B cell (primary cell): ENCODE results near the gene RAPH1. TPM values are rescaled to one million over a fixed set of nuclear protein-coding genes. Genes with fewer than 3 reads are reported as not detected.

Experiments
- ATAC-seq: fragments of 200-7000 bp; cut with Tn5 transposase; one replicate; pipeline ENCODE4 v1.10.0; 2021; ENCODE audit warnings: low read depth, mild to moderate bottlenecking, moderate number of reproducible peaks, moderate library complexity
- CTCF ChIA-PET: fragments of 350-600 bp; sonication (Branson Sonifier 250); formaldehyde crosslinking; loops from one replicate; lab custom pipeline; 2021; ENCODE audit warnings: antibody characterized with exemption, inconsistent platforms; lab: Charles Lee
- POLR2A ChIA-PET: fragments of 350-600 bp; sonication (Branson Sonifier 250); formaldehyde crosslinking; loops from one replicate; lab custom pipeline; 2021; ENCODE audit warnings: antibody characterized with exemption; lab: Charles Lee
- DNase-seq: peaks from one replicate; pipeline ENCODE4 v3.0.0; 2013
- H2AFZ ChIP-seq: 2 replicates; pipeline ENCODE4 v1.6.1; 2012; ENCODE audit warnings: mild to moderate bottlenecking, low read depth, low read length; ENCODE audit not compliant: insufficient read depth, poor library complexity, severe bottlenecking
- H3K27ac ChIP-seq, 2 donors: 1 replicate in 1 of 2; 2 replicates in 1 of 2; pipeline ENCODE4 v1.5.1; 2012 to 2013; ENCODE audit warnings: low read length in 2 of 2, mild to moderate bottlenecking in 2 of 2, moderate library complexity in 1 of 2
- H3K27me3 ChIP-seq, 4 experiments: fragments of 200-600 bp in 1 of 4; sonication (generic) in 1 of 4; replicated peaks in 1 of 4; 1 replicate in 2 of 4; 2 replicates in 2 of 4; pipeline versions ENCODE4 v1.6.1 to v1.7.0; 2013 to 2016; ENCODE audit warnings: low read length in 3 of 4, mild to moderate bottlenecking in 2 of 4, mixed read lengths in 1 of 4, moderate library complexity in 1 of 4; ENCODE audit not compliant: insufficient read depth in 4 of 4, control insufficient read depth in 3 of 4; ENCODE audit errors: control extremely low read depth in 1 of 4
- H3K36me3 ChIP-seq, 2 experiments: replicated peaks in 1 of 2; 1 replicate in 1 of 2; 2 replicates in 1 of 2; pipeline versions ENCODE4 v1.6.1 to v1.7.1; 2013; ENCODE audit warnings: low read length in 1 of 2; ENCODE audit not compliant: insufficient read depth in 2 of 2, control insufficient read depth in 1 of 2; ENCODE audit errors: control extremely low read depth in 1 of 2, extremely low read depth in 1 of 2
- H3K4me1 ChIP-seq, 2 donors: fragments of 200-600 bp in 1 of 2; sonication (generic) in 1 of 2; 1 replicate in 1 of 2; 2 replicates in 1 of 2; pipeline versions ENCODE4 v1.5.1 to v1.6.1; 2013 to 2017; ENCODE audit warnings: low read length in 2 of 2; ENCODE audit not compliant: control insufficient read depth in 2 of 2, insufficient read depth in 2 of 2
- H3K4me2 ChIP-seq: replicated peaks from 2 replicates; pipeline ENCODE3; 2012; ENCODE audit warnings: mild to moderate bottlenecking, low read depth, low read length; ENCODE audit not compliant: poor library complexity, severe bottlenecking
- H3K4me3 ChIP-seq, 5 experiments: fragments of 200-600 bp in 1 of 5; sonication (generic) in 1 of 5; 1 replicate in 3 of 5; 2 replicates in 2 of 5; pipeline versions ENCODE4 v1.5.1 to v1.7.0; 2011 to 2016; ENCODE audit warnings: low read length in 4 of 5, mild to moderate bottlenecking in 4 of 5, low read depth in 2 of 5, control low read depth in 1 of 5, moderate library complexity in 1 of 5; ENCODE audit not compliant: insufficient read depth in 1 of 5; ENCODE audit errors: control extremely low read depth in 1 of 5, extremely low read depth in 1 of 5
- H3K79me2 ChIP-seq: fragments of 200-600 bp; sonication (generic); one replicate; pipeline ENCODE4 v1.6.0; 2016; ENCODE audit warnings: low read length; ENCODE audit not compliant: control insufficient read depth, insufficient read depth
- H3K9ac ChIP-seq: fragments of 200-600 bp; sonication (generic); 2 replicates; pipeline ENCODE4 v1.6.1; 2017; ENCODE audit warnings: mild to moderate bottlenecking, low read length, moderate library complexity
- H3K9me3 ChIP-seq, 3 donors: one replicate each; pipeline versions ENCODE4 v1.6.1 to v1.7.1; 2013; ENCODE audit warnings: low read length in 2 of 3; ENCODE audit not compliant: control insufficient read depth in 2 of 3, insufficient read depth in 1 of 3; ENCODE audit errors: control extremely low read depth in 1 of 3
- H4K20me1 ChIP-seq: 2 replicates; pipeline ENCODE4 v1.6.0; 2012; ENCODE audit warnings: mild to moderate bottlenecking, low read length; ENCODE audit not compliant: insufficient read depth, control insufficient read depth, poor library complexity, severe bottlenecking
- H3K27ac Mint-ChIP-seq: one replicate; pipeline ENCODE4 v1.8.0; 2021; ENCODE audit warnings: mixed read lengths
- H3K27me3 Mint-ChIP-seq: one replicate; pipeline ENCODE4 v1.8.0; 2021; ENCODE audit warnings: mixed read lengths
- H3K4me1 Mint-ChIP-seq: one replicate; pipeline ENCODE4 v1.8.0; 2021; ENCODE audit warnings: mixed read lengths
- H3K4me3 Mint-ChIP-seq: one replicate; pipeline ENCODE4 v1.8.0; 2021; ENCODE audit warnings: mixed read lengths
- H3K9me3 Mint-ChIP-seq: one replicate; pipeline ENCODE4 v1.8.0; 2022; ENCODE audit warnings: mixed read lengths; ENCODE audit not compliant: insufficient read depth
- EZH2 ChIP-seq: IDR thresholded peaks from 2 replicates; pipeline ENCODE4 v1.6.1; 2012; ENCODE audit warnings: borderline replicate concordance, low read depth, mild to moderate bottlenecking, moderate library complexity, low read length; ENCODE audit not compliant: insufficient read depth, poor library complexity, severe bottlenecking
- WGBS: methylation state at CpG from one replicate; pipeline ENCODE4 v1.1.5; 2013; ENCODE audit warnings: missing lambda C conversion rate; ENCODE audit not compliant: insufficient coverage; 5-methylcytosine and 5-hydroxymethylcytosine counted together
- intact Hi-C: fragments of 100-400 bp; cut with micrococcal nuclease; formaldehyde crosslinking; loops from one replicate; pipeline ENCODE4 v1.10.0; 2022
- polyA plus RNA-seq: library from polyadenylated mRNA; depleted of rRNA; stranded (reverse); fragments of >200 nt; gene quantifications from 2 replicates; pipeline ENCODE4 v1.2.3, GENCODE V29; 2012
- total RNA-seq, 2 donors: library from RNA; stranded (reverse); fragments of 120-200 nt in 1 of 2; gene quantifications; 1 replicate in 1 of 2; 2 replicates in 1 of 2; pipeline versions ENCODE4 v1.2.3 to v1.2.4, GENCODE V29; 2013 to 2022
- TF ChIP-seq, protein P1 (sequence below): fragments of 200-600 bp; IDR thresholded peaks from one replicate; pipeline ENCODE4 v1.8.0; 2022; ENCODE audit warnings: antibody characterized with exemption, mild to moderate bottlenecking

Gene RAPH1
- total and polyA plus RNA-seq, 2 donors (not counting 1 experiment from before 2014, with no cell fraction given) = 0.13 TPM; not detected in 1

DNA sequence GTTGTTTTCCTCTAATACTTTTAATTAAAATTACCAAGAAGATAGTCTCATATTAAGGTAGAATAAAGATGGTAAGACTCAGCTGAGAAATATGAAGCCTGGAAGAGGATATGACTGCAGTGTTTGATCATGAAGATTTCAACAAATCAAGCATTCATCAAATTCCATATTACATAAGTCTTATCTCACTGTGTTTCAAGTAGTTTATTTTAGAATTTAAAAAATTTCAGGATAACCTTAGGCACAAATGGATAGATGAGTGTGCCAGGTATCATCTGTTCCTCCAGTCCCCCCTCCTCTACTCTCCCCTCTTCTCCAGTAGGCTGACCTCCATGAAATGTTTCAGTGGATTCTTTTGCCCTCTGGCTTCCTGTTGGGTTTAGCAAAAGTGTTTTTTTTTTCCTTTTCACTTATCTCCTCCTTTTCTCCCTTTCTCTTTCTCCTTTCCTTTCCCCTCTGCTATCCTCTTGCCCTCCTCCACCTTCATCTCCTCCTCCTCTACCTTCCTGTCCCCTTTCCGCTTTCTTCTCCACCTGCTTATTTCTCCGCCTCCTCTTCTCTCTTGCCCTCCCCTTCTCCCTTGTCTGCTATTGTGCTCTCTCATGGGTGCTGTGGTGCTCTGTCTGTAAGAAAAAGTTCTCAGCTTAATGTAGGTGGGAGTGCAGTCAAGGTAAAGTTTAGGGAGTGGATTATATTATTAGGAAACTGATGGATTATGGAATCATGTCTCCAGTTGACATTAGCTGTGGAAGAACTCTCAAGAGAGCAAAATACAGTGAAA, 134.1 kb downstream of the RAPH1 start:
- H3K36me3 ChIP-seq = no peaks in the 10 kb centered on the region
- no peak for ATAC-seq
- intact Hi-C loops = no loop called here
- no peaks in the 10 kb centered on the region for H3K4me1 ChIP-seq
- no peak for DNase-seq
- TF ChIP-seq, protein P1, sequence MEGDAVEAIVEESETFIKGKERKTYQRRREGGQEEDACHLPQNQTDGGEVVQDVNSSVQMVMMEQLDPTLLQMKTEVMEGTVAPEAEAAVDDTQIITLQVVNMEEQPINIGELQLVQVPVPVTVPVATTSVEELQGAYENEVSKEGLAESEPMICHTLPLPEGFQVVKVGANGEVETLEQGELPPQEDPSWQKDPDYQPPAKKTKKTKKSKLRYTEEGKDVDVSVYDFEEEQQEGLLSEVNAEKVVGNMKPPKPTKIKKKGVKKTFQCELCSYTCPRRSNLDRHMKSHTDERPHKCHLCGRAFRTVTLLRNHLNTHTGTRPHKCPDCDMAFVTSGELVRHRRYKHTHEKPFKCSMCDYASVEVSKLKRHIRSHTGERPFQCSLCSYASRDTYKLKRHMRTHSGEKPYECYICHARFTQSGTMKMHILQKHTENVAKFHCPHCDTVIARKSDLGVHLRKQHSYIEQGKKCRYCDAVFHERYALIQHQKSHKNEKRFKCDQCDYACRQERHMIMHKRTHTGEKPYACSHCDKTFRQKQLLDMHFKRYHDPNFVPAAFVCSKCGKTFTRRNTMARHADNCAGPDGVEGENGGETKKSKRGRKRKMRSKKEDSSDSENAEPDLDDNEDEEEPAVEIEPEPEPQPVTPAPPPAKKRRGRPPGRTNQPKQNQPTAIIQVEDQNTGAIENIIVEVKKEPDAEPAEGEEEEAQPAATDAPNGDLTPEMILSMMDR = no peak
- no peak for TF ChIP-seq EZH2
- H3K27ac ChIP-seq = no peak overlapping the region
- H3K9me3 Mint-ChIP-seq = no peaks in the 10 kb centered on the region
- H3K4me2 ChIP-seq = no peak overlapping the region
- no peak overlapping the region for H3K27ac Mint-ChIP-seq
- ChIA-PET POLR2A (no interaction called here), CTCF (no interaction called here)
- H2AFZ ChIP-seq = no peak overlapping the region
- H3K9me3 ChIP-seq = no peaks in the 10 kb centered on the region
- no peaks in the 10 kb centered on the region for H3K4me1 Mint-ChIP-seq
- no peaks in the 10 kb centered on the region for H3K27me3 Mint-ChIP-seq
- no peaks in the 10 kb centered on the region for H3K27me3 ChIP-seq
- H3K4me3 ChIP-seq = no peak overlapping the region
- no peaks in the 10 kb centered on the region for H4K20me1 ChIP-seq
- H3K4me3 Mint-ChIP-seq = no peak overlapping the region
- no peaks in the 10 kb centered on the region for H3K79me2 ChIP-seq
- no CpG with 5 or more reads among the region's 2 CpGs for WGBS
- no peak overlapping the region for H3K9ac ChIP-seq

- Histone ChIP-seq H3K4me3 (no peak overlapping the region), H3K9ac (no peak overlapping the region), H4K20me1 (no peaks in the 10 kb centered on the region), H3K4me2 (no peak overlapping the region), H2AFZ (no peak overlapping the region), H3K79me2 (no peaks in the 10 kb centered on the region), H3K4me1 (no peaks in the 10 kb centered on the region), H3K27me3 (no peaks in the 10 kb centered on the region), H3K27ac (no peak overlapping the region), H3K9me3 (no peaks in the 10 kb centered on the region), H3K36me3 (no peaks in the 10 kb centered on the region)
- Mint-ChIP-seq H3K9me3 (no peaks in the 10 kb centered on the region), H3K27ac (no peak overlapping the region), H3K4me1 (no peaks in the 10 kb centered on the region), H3K27me3 (no peaks in the 10 kb centered on the region), H3K4me3 (no peak overlapping the region)
- DNase-seq (no peak), ATAC-seq (no peak)
- ChIA-PET POLR2A (no interaction called here), CTCF (no interaction called here)
- no CpG with 5 or more reads among the region's 1 CpG for WGBS
- no peak for TF ChIP-seq EZH2
- TF ChIP-seq, protein P1 = no peak
- intact Hi-C loops = no loop called here
These were observed 136.1 kb downstream of the RAPH1 start for GRCh38 chr2:203399031-203399430.
